PC-3 (cell line): ENCODE data around the gene KCND3.

Source experiments
- CTCF ChIP-seq: fragments of 300-600 bp; sonication (generic); conservative IDR thresholded peaks from 2 replicates; pipeline ENCODE4 v1.5.1; 2017; ENCODE audit warnings: antibody characterized with exemption, low read depth, mild to moderate bottlenecking, low read length
- EZH2 ChIP-seq: fragments of 300-600 bp; sonication (generic); IDR thresholded peaks from one replicate; pipeline ENCODE4 v1.6.1; 2017; ENCODE audit warnings: antibody characterized with exemption, mild to moderate bottlenecking, low read length; ENCODE audit not compliant: unreplicated experiment
- EZH2phosphoT487 ChIP-seq: fragments of 300-600 bp; sonication (generic); IDR thresholded peaks from 2 replicates; pipeline ENCODE4 v1.6.1; 2018; ENCODE audit warnings: mild to moderate bottlenecking, antibody characterized with exemption, low read length, borderline replicate concordance

- TF ChIP-seq CTCF, result no peak
- no peak for TF ChIP-seq EZH2
- no peak for TF ChIP-seq EZH2phosphoT487
Observed at GRCh38 chr1:111735321-111735720, 254.1 kb downstream of the KCND3 start.
